DND-41 (cell line): ENCODE measurements around the gene PYY.

ENCODE experiments used
- ATAC-seq: fragments of 200-7000 bp; cut with Tn5 transposase; 3 replicates; pipeline ENCODE4 v1.9.1; 2021; ENCODE audit warnings: low read depth; ENCODE audit not compliant: insufficient read depth
- DNase-seq: peaks from one replicate; pipeline ENCODE4 v3.0.0-alpha.2; 2020
- H2AFZ ChIP-seq: 2 replicates; pipeline ENCODE4 v1.6.0; 2012; ENCODE audit warnings: low read depth, low read length
- H3K27ac ChIP-seq: 2 replicates; pipeline ENCODE4 v1.5.1; 2012; ENCODE audit warnings: low read length, inconsistent platforms
- H3K27me3 ChIP-seq: fragments of 200-600 bp; sonication (generic); 2 replicates; pipeline ENCODE4 v1.6.0; 2012; ENCODE audit warnings: low read length, mild to moderate bottlenecking, inconsistent platforms; ENCODE audit not compliant: insufficient read depth, poor library complexity
- H3K36me3 ChIP-seq: 2 replicates; pipeline ENCODE4 v1.5.1; 2012; ENCODE audit warnings: low read length, inconsistent platforms; ENCODE audit not compliant: insufficient read depth
- H3K4me1 ChIP-seq: 2 replicates; pipeline ENCODE4 v1.5.1; 2012; ENCODE audit warnings: mild to moderate bottlenecking, low read length; ENCODE audit not compliant: insufficient read depth
- H3K4me2 ChIP-seq: 2 replicates; pipeline ENCODE4 v1.6.0; 2012; ENCODE audit warnings: mild to moderate bottlenecking, moderate library complexity, low read length, inconsistent platforms; ENCODE audit not compliant: insufficient read depth
- H3K4me3 ChIP-seq, 2 experiments: fragments of 200-600 bp in 1 of 2; shearing (Covaris generic) in 1 of 2; 2 replicates each; pipeline ENCODE4 v1.5.1; 2012 to 2016; ENCODE audit warnings: inconsistent platforms in 2 of 2, low read length in 2 of 2, mild to moderate bottlenecking in 2 of 2, low read depth in 1 of 2, moderate library complexity in 1 of 2
- H3K79me2 ChIP-seq: 2 replicates; pipeline ENCODE4 v1.6.0; 2012; ENCODE audit warnings: low read length, inconsistent platforms; ENCODE audit not compliant: insufficient read depth
- H3K9ac ChIP-seq: 2 replicates; pipeline ENCODE4 v1.6.0; 2012; ENCODE audit warnings: low read depth, mild to moderate bottlenecking, inconsistent platforms, low read length, moderate library complexity
- H3K9me3 ChIP-seq: 2 replicates; pipeline ENCODE4 v1.5.1; 2012; ENCODE audit warnings: low read length, moderate library complexity, mild to moderate bottlenecking, inconsistent platforms; ENCODE audit not compliant: insufficient read depth, severe bottlenecking
- H4K20me1 ChIP-seq: 2 replicates; pipeline ENCODE4 v1.6.0; 2012; ENCODE audit warnings: low read length; ENCODE audit not compliant: insufficient read depth
- EZH2 ChIP-seq: IDR thresholded peaks from 3 replicates; pipeline ENCODE4 v1.6.1; 2012; ENCODE audit warnings: borderline replicate concordance, low read depth, mild to moderate bottlenecking, moderate library complexity, low read length, inconsistent platforms; ENCODE audit not compliant: severe bottlenecking
- TF ChIP-seq, protein P1 (sequence below): IDR thresholded peaks from 2 replicates; pipeline ENCODE4 v1.5.1; 2012; ENCODE audit warnings: borderline replicate concordance, low read length, moderate library complexity, mild to moderate bottlenecking; ENCODE audit not compliant: poor library complexity, severe bottlenecking; ENCODE audit errors: extremely low read depth

PYY gene

GRCh38 chr17:43909537-43910231 lies 44.1 kb downstream of the PYY start:
- Histone ChIP-seq H3K27ac (no peak overlapping the region), H2AFZ (no peak overlapping the region), H3K4me1 (no peaks in the 10 kb centered on the region), H3K36me3 (no peaks in the 10 kb centered on the region), H3K9me3 (no peaks in the 10 kb centered on the region), H3K79me2 (no peaks in the 10 kb centered on the region), H4K20me1 (0 out of 2 replicates have a peak, but pooled peaks cover 10% of the 10 kb centered on the region), H3K4me2 (no peak overlapping the region), H3K9ac (no peak overlapping the region), H3K27me3 (peaks cover 35% of the 10 kb centered on the region), H3K4me3 (no peak overlapping the region)
- ATAC-seq (peak; percentile 24; the same call in 1 of the 3 replicates), DNase-seq (no peak)
- no peak for TF ChIP-seq EZH2
- TF ChIP-seq, protein P1, sequence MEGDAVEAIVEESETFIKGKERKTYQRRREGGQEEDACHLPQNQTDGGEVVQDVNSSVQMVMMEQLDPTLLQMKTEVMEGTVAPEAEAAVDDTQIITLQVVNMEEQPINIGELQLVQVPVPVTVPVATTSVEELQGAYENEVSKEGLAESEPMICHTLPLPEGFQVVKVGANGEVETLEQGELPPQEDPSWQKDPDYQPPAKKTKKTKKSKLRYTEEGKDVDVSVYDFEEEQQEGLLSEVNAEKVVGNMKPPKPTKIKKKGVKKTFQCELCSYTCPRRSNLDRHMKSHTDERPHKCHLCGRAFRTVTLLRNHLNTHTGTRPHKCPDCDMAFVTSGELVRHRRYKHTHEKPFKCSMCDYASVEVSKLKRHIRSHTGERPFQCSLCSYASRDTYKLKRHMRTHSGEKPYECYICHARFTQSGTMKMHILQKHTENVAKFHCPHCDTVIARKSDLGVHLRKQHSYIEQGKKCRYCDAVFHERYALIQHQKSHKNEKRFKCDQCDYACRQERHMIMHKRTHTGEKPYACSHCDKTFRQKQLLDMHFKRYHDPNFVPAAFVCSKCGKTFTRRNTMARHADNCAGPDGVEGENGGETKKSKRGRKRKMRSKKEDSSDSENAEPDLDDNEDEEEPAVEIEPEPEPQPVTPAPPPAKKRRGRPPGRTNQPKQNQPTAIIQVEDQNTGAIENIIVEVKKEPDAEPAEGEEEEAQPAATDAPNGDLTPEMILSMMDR, result no peak

GRCh38 chr17:43907998-43908721 lies 45.6 kb downstream of the PYY start:
- Histone ChIP-seq H3K4me3 (no peak overlapping the region), H2AFZ (no peak overlapping the region), H3K9ac (no peak overlapping the region), H3K27ac (no peak overlapping the region), H3K4me1 (no peaks in the 10 kb centered on the region), H3K36me3 (no peaks in the 10 kb centered on the region), H3K4me2 (no peak overlapping the region), H4K20me1 (0 out of 2 replicates have a peak, but pooled peaks cover 10% of the 10 kb centered on the region), H3K79me2 (no peaks in the 10 kb centered on the region), H3K9me3 (no peaks in the 10 kb centered on the region), H3K27me3 (peaks cover 40% of the 10 kb centered on the region)
- DNase-seq (peak; percentile 12), ATAC-seq (no peak)
- TF ChIP-seq EZH2, result no peak
- TF ChIP-seq, protein P1, result no peak

GRCh38 chr17:43907425-43907981 lies 46.2 kb downstream of the PYY start, which contains the start of gene MPP2:
TSS of gene MPP2 (minus strand) at chr17:43907536. CDS start at chr17:43904460, 3,076 bp downstream.
- DNase-seq, result peak; percentile 22
- Histone ChIP-seq H3K9ac (no peak within 1 kb of the TSS), H3K4me2 (peak within 1 kb of the TSS; percentile 22; the same call in 1 of the 2 replicates), H3K27ac (no peak within 1 kb of the TSS), H2AFZ (no peak within 1 kb of the TSS), H3K36me3 (no peaks in the 10 kb centered on the region), H3K9me3 (no peaks in the 10 kb centered on the region), H3K4me1 (no peaks in the 10 kb centered on the region), H3K4me3 (no peak within 1 kb of the TSS), H3K79me2 (no peaks in the 10 kb centered on the region), H3K27me3 (peaks cover 42% of the 10 kb centered on the region), H4K20me1 (0 out of 2 replicates have a peak, but pooled peaks cover 13% of the 10 kb centered on the region)
- peak; percentile 32 for TF ChIP-seq EZH2
- TF ChIP-seq, protein P1, result no peak
- ATAC-seq, result peak; percentile 47; the same call in 1 of the 3 replicates
